Thyroid gland (tissue), 4 donors: ENCODE data around the gene ARHGEF3. TPM values are rescaled to one million over a fixed set of nuclear protein-coding genes. Genes with fewer than 3 reads are reported as not detected.

Source experiments
- DNase-seq, 2 donors: peaks; one replicate each; pipeline ENCODE4 v3.0.0-alpha.2; 2019
- H3K27ac ChIP-seq, 3 donors: fragments of 200-600 bp; sonication (generic); 1 replicate in 2 of 3; 2 replicates in 1 of 3; pipeline ENCODE4 v1.5.1; 2016 to 2019; ENCODE audit warnings: mild to moderate bottlenecking in 1 of 3, moderate library complexity in 1 of 3
- H3K27me3 ChIP-seq: fragments of 200-600 bp; sonication (generic); one replicate; pipeline ENCODE4 v1.5.1; 2019
- H3K36me3 ChIP-seq, 2 donors: fragments of 200-600 bp; sonication (generic); one replicate each; pipeline ENCODE4 v1.5.1; 2016 to 2019
- H3K4me1 ChIP-seq, 2 donors: fragments of 200-600 bp; sonication (generic); one replicate each; pipeline ENCODE4 v1.5.1; 2017 to 2019
- H3K4me3 ChIP-seq, 3 donors: fragments of 200-600 bp; sonication (generic); replicated peaks in 1 of 3; 1 replicate in 2 of 3; 2 replicates in 1 of 3; pipeline ENCODE4 v1.5.1; 2016; ENCODE audit warnings: mild to moderate bottlenecking in 1 of 3
- H3K9me3 ChIP-seq: fragments of 200-600 bp; sonication (generic); one replicate; pipeline ENCODE4 v1.5.1; 2017
- CTCF ChIP-seq, 6 experiments: fragments of 200-600 bp in 3 of 6; fragments of 450-650 bp in 3 of 6; sonication (generic) in 3 of 6; IDR thresholded peaks; one replicate each; pipeline ENCODE4 v1.5.1; 2016 to 2019; ENCODE audit warnings: antibody characterized with exemption in 6 of 6, mild to moderate bottlenecking in 2 of 6, inconsistent platforms in 1 of 6, moderate library complexity in 1 of 6
- POLR2A ChIP-seq, 2 donors: fragments of 450-650 bp; IDR thresholded peaks; one replicate each; pipeline ENCODE4 v1.6.1; 2017; ENCODE audit warnings: antibody characterized with exemption in 2 of 2, mild to moderate bottlenecking in 2 of 2, moderate library complexity in 1 of 2
- WGBS, 2 donors: methylation state at CpG; one replicate each; pipeline ENCODE4 v1.1.5; 2017; 5-methylcytosine and 5-hydroxymethylcytosine counted together
- intact Hi-C: fragments of 100-400 bp; cut with DNase I; formaldehyde crosslinking; loops from one replicate; pipeline ENCODE4 v1.15.1; 2023
- total RNA-seq, 4 donors: library from RNA; depleted of rRNA; stranded (reverse); fragments of >200 nt; gene quantifications; one replicate each; pipeline ENCODE4 v1.2.3, GENCODE V29; 2016

Gene ARHGEF3
- total RNA-seq, 4 donors from 2014 or later, result 15.7 to 20.8 (median 18.8) TPM

GRCh38 chr3:56783644-56784447 lies 17.9 kb downstream of the ARHGEF3 start:
- Histone ChIP-seq H3K4me1 (peaks cover 39 to 44% of the 10 kb centered on the region in 2 donors), H3K9me3 (no peaks in the 10 kb centered on the region), H3K27ac (peak overlapping the region; percentile 62 to 78 (median 65)), H3K27me3 (no peaks in the 10 kb centered on the region), H3K36me3 (no peaks in the 10 kb centered on the region), H3K4me3 (no peak overlapping the region)
- 45 to 48% methylated on average over 7 to 8 of the region's 8 CpGs for WGBS, 2 donors
- intact Hi-C loops, result no loop called here
- TF ChIP-seq POLR2A (IDR thresholded peaks at IDR 0.05) (no peak), CTCF (IDR thresholded peaks at IDR 0.05) (no peak)
- DNase-seq, result peak in 1 of 2 donors; percentile 33

- TF ChIP-seq POLR2A (IDR thresholded peaks at IDR 0.05), result no peak
- no peak for TF ChIP-seq CTCF (IDR thresholded peaks at IDR 0.05)
- no peaks in the 10 kb centered on the region for H3K27me3 ChIP-seq
- H3K36me3 ChIP-seq, result no peaks in the 10 kb centered on the region
- no peak for DNase-seq
- intact Hi-C loops, result no loop called here
- 71 to 76% methylated on average over 2 of the region's 2 CpGs for WGBS, 2 donors
- peaks cover 31 to 42% of the 10 kb centered on the region in 2 donors for H3K4me1 ChIP-seq
- H3K9me3 ChIP-seq, result no peaks in the 10 kb centered on the region
- no peak overlapping the region for H3K4me3 ChIP-seq
- H3K27ac ChIP-seq, result peak overlapping the region; percentile 62 to 78 (median 65)
These were observed 18.8 kb downstream of the ARHGEF3 start for GRCh38 chr3:56782906-56783305.

GRCh38 chr3:56782215-56782614 lies 19.5 kb downstream of the ARHGEF3 start:
- Histone ChIP-seq H3K4me3 (no peak overlapping the region), H3K36me3 (no peaks in the 10 kb centered on the region), H3K9me3 (no peaks in the 10 kb centered on the region), H3K27ac (peak overlapping the region in 2 of 3 donors; percentile 62 to 78), H3K27me3 (no peaks in the 10 kb centered on the region), H3K4me1 (peaks cover 24 to 35% of the 10 kb centered on the region in 2 donors)
- WGBS, 2 donors, result 83 to 89% methylated on average over 4 of the region's 4 CpGs
- intact Hi-C loops, result no loop called here
- no peak for TF ChIP-seq CTCF (IDR thresholded peaks at IDR 0.05)
- TF ChIP-seq POLR2A (IDR thresholded peaks at IDR 0.05), result no peak
- no peak for DNase-seq

GRCh38 chr3:56781762-56782161 lies 20.0 kb downstream of the ARHGEF3 start:
- Histone ChIP-seq H3K4me3 (no peak overlapping the region), H3K27ac (peak overlapping the region in 1 of 3 donors; percentile 62), H3K9me3 (no peaks in the 10 kb centered on the region), H3K27me3 (no peaks in the 10 kb centered on the region), H3K4me1 (peaks cover 20 to 31% of the 10 kb centered on the region in 2 donors), H3K36me3 (no peaks in the 10 kb centered on the region)
- DNase-seq, result no peak
- intact Hi-C loops, result no loop called here
- no peak for TF ChIP-seq POLR2A (IDR thresholded peaks at IDR 0.05)
- TF ChIP-seq CTCF (IDR thresholded peaks at IDR 0.05), result no peak
- WGBS, 2 donors, result 99 to 100% methylated on average over 2 of the region's 2 CpGs

GRCh38 chr3:56780936-56781335 lies 20.8 kb downstream of the ARHGEF3 start:
- WGBS, 2 donors, result 96 to 97% methylated on average over 2 of the region's 2 CpGs
- intact Hi-C loops, result no loop called here

More at GRCh38 chr3:56780936-56781335, 20.8 kb downstream of the ARHGEF3 start:
- Histone ChIP-seq H3K27me3 (no peaks in the 10 kb centered on the region), H3K4me1 (peaks cover 23 to 39% of the 10 kb centered on the region in 2 donors), H3K27ac (no peak overlapping the region), H3K36me3 (no peaks in the 10 kb centered on the region), H3K4me3 (no peak overlapping the region), H3K9me3 (no peaks in the 10 kb centered on the region)
- no peak for TF ChIP-seq CTCF (IDR thresholded peaks at IDR 0.05)
- no peak for TF ChIP-seq POLR2A (IDR thresholded peaks at IDR 0.05)
- no peak for DNase-seq
